Thymus (tissue), 11 donors: ENCODE data around the gene BIN2. TPM values are rescaled to one million over a fixed set of nuclear protein-coding genes. Genes with fewer than 3 reads are reported as not detected.
"Not testable (repeated sequence)": the region's sequence is repeated elsewhere in the genome, so short reads cannot be mapped to it uniquely, and the experiment has no call there.

ENCODE experiments used
- DNase-seq, 9 donors: peaks; one replicate each; pipeline ENCODE4 v3.0.0-alpha.2; 2013; ENCODE audit warnings: low spot score in 9 of 9, low read depth in 6 of 9, missing footprints in 1 of 9
- H3K27ac ChIP-seq, 2 donors: one replicate each; pipeline ENCODE4 v1.5.1; 2013; ENCODE audit warnings: control low read depth in 1 of 2, low read depth in 1 of 2, low read length in 1 of 2, mild to moderate bottlenecking in 1 of 2, moderate library complexity in 1 of 2
- H3K27me3 ChIP-seq, 2 donors: one replicate each; pipeline ENCODE4 v1.5.1; 2013; ENCODE audit warnings: low read length in 1 of 2; ENCODE audit not compliant: control insufficient read depth in 2 of 2, insufficient read depth in 1 of 2
- H3K36me3 ChIP-seq, 2 donors: one replicate each; pipeline ENCODE4 v1.5.1; 2013; ENCODE audit warnings: low read length in 1 of 2, mild to moderate bottlenecking in 1 of 2, moderate library complexity in 1 of 2; ENCODE audit not compliant: control insufficient read depth in 2 of 2, insufficient read depth in 2 of 2
- H3K4me1 ChIP-seq, 2 donors: one replicate each; pipeline ENCODE4 v1.5.1; 2013; ENCODE audit warnings: low read length in 2 of 2; ENCODE audit not compliant: control insufficient read depth in 2 of 2, insufficient read depth in 2 of 2
- H3K4me3 ChIP-seq, 2 donors: one replicate each; pipeline ENCODE4 v1.5.1; 2013; ENCODE audit warnings: low read length in 2 of 2, control low read depth in 1 of 2, mild to moderate bottlenecking in 1 of 2
- H3K9me3 ChIP-seq, 2 donors: one replicate each; pipeline ENCODE4 v1.5.1; 2013; ENCODE audit warnings: low read length in 1 of 2, mild to moderate bottlenecking in 1 of 2; ENCODE audit not compliant: control insufficient read depth in 2 of 2, insufficient read depth in 1 of 2
- WGBS: extraction: QIAGEN DNeasy Blood & Tissue Kit; methylation state at CpG from one replicate; pipeline ENCODE4 v1.1.7; 2013; 5-methylcytosine and 5-hydroxymethylcytosine counted together
- polyA plus RNA-seq: library from polyadenylated mRNA; stranded (reverse); fragments of 200-250 nt; gene quantifications from one replicate; pipeline ENCODE4 v1.2.3, GENCODE V29; 2013
- total RNA-seq: library from RNA; stranded (reverse); fragments of 120-200 nt; gene quantifications from one replicate; pipeline ENCODE4 v1.2.4, GENCODE V29; 2013
- donor health status: healthy.

Gene BIN2
- total and polyA plus RNA-seq, 2 donors: 57.7 to 63.3 TPM

- DNase-seq: peak in 5 of 9 donors; percentile 30 to 72 (median 47)
- peak overlapping the region; percentile 86 to 95 for H3K4me3 ChIP-seq
- no peaks in the 10 kb centered on the region for H3K9me3 ChIP-seq
- H3K36me3 ChIP-seq: no peaks in the 10 kb centered on the region
- peak overlapping the region; percentile 96 to 98 for H3K27ac ChIP-seq
- peaks cover 53 to 88% of the 10 kb centered on the region in 2 donors for H3K4me1 ChIP-seq
- H3K27me3 ChIP-seq: no peaks in the 10 kb centered on the region
- 6% methylated on average over 15 of the region's 15 CpGs for WGBS
These were observed 535 bp downstream of the BIN2 start for GRCh38 chr12:51323317-51323960.

GRCh38 chr12:51322452-51322851 is 1.5 kb downstream of the BIN2 start:
- H3K36me3 ChIP-seq: peaks cover 4 to 5% of the 10 kb centered on the region in 2 donors
- H3K9me3 ChIP-seq: no peaks in the 10 kb centered on the region
- 11% methylated on average over 5 of the region's 5 CpGs for WGBS
- peak in 1 of 9 donors; percentile 40 for DNase-seq
- peak overlapping the region; percentile 96 to 98 for H3K27ac ChIP-seq
- peak overlapping the region; percentile 86 to 95 for H3K4me3 ChIP-seq
- H3K27me3 ChIP-seq: no peaks in the 10 kb centered on the region
- peaks cover 52 to 83% of the 10 kb centered on the region in 2 donors for H3K4me1 ChIP-seq

DNA sequence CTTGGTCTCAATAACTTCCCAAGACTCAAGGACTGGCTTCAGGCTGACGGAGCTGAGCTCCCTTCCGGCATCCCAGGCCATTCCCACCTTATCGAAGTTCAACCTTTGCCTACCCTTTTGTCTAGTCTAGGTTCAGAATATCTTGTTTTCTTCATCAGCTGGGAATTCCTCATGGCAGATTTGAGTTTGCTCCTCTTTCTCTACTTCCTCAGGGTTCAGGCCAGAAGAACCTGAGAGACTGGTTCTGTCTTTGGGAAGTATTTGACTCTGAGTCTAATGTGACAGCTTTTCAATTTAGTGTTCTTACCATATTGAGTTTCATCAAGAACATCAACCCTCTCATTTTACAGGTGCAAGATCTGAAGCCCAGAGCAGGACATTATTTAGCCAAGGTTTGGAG is 2.1 kb downstream of the BIN2 start:
- H3K36me3 ChIP-seq: peaks cover 4 to 5% of the 10 kb centered on the region in 2 donors
- peak in 1 of 9 donors; percentile 41 for DNase-seq
- H3K4me1 ChIP-seq: peaks cover 46 to 78% of the 10 kb centered on the region in 2 donors
- 86% methylated on average over 3 of the region's 3 CpGs for WGBS
- peak overlapping the region; percentile 86 to 95 for H3K4me3 ChIP-seq
- no peaks in the 10 kb centered on the region for H3K9me3 ChIP-seq
- H3K27ac ChIP-seq: peak overlapping the region; percentile 96 to 98
- H3K27me3 ChIP-seq: no peaks in the 10 kb centered on the region

- H3K4me1 ChIP-seq: peaks cover 39 to 67% of the 10 kb centered on the region in 2 donors
- H3K36me3 ChIP-seq: peaks cover 4 to 7% of the 10 kb centered on the region in 2 donors
- H3K4me3 ChIP-seq: peak overlapping the region; percentile 31 to 34
- H3K27ac ChIP-seq: peak overlapping the region; percentile 87 to 96
- H3K27me3 ChIP-seq: no peaks in the 10 kb centered on the region
- WGBS: 12% methylated on average over 3 of the region's 3 CpGs
- peak in 4 of 9 donors; percentile 35 to 77 (median 46) for DNase-seq
- no peaks in the 10 kb centered on the region for H3K9me3 ChIP-seq
These were observed 3.2 kb downstream of the BIN2 start for GRCh38 chr12:51320695-51321320.

DNA sequence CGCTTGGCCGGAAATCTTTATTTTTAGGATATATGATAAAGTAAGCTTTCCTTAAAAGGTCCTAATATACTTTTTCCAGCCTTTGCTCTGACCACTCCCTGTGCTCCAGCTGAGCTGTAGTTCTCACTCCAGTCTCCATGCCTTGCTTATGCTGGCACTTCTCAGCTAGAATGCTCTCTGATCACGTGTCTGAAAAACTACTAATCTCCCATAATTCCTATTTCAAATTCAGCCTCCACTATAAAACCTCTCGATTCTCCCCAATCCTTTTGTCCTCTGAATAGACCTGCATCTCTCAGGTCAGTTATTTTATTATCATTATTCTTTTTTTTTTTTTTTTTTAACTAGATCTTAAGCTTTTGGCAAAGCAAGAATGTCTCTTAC is 3.7 kb downstream of the BIN2 start:
- Histone ChIP-seq H3K27ac (peak overlapping the region; percentile 5 to 96), H3K4me1 (peaks cover 39 to 66% of the 10 kb centered on the region in 2 donors), H3K4me3 (peak overlapping the region in 1 of 2 donors; percentile 34), H3K9me3 (no peaks in the 10 kb centered on the region), H3K27me3 (no peaks in the 10 kb centered on the region), H3K36me3 (peaks cover 4 to 9% of the 10 kb centered on the region in 2 donors)
- no peak for DNase-seq
- 89% methylated on average over 4 of the region's 4 CpGs for WGBS

- peak in 5 of 9 donors; percentile 42 to 86 (median 53) for DNase-seq
- H3K4me1 ChIP-seq: peaks cover 35 to 55% of the 10 kb centered on the region in 2 donors
- no peaks in the 10 kb centered on the region for H3K9me3 ChIP-seq
These were observed 5.0 kb downstream of the BIN2 start for GRCh38 chr12:51318846-51319599.

DNA sequence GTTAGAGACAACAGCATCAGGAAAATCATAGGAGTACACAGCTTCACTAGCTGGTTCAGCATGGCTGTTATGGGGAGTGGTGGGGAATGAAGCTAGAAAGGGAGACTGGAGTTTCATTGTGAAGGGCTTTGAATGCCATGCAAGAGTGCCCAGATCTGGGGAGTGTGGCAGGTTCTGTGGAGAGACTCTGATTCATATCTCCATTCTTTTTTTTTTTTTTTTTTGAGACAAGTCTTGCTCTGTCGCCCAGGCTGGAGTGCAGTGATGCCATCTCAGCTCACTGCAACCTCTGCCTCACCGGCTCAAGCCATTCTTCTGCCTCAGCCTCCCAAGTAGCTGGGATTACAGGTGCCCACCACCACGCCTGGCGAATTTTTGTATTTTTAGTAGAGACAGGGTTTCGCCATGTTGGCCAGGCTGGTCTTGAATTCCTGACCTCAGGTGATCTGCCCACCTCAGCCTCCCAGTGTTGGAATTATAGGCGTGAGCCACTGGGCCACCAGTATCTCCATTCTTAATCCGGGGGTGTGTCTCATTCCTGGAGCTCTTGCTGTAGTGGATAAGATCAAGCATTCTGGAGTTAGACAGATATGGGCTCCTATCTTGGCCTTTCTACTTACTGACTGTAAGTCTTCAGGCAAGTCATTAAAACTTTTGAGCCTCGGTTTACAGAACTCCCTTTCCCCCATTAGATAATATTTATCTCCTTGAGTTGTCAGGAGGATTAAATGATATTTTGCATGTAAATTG is 5.7 kb downstream of the BIN2 start:
- Histone ChIP-seq H3K27ac (peak overlapping the region; percentile 78 to 84), H3K4me1 (peaks cover 35 to 50% of the 10 kb centered on the region in 2 donors), H3K36me3 (peaks cover 14% of the 10 kb centered on the region in 2 donors)
- H3K27me3 ChIP-seq, H3K9me3 ChIP-seq, H3K4me3 ChIP-seq, DNase-seq: not testable (repeated sequence)
- WGBS: 93% methylated on average over 8 of the region's 8 CpGs

More at GRCh38 chr12:51318846-51319599, 5.0 kb downstream of the BIN2 start:
- H3K27ac ChIP-seq: peak overlapping the region; percentile 84 to 93
- 31% methylated on average over 3 of the region's 3 CpGs for WGBS
- H3K4me3 ChIP-seq: no peak overlapping the region
- no peaks in the 10 kb centered on the region for H3K27me3 ChIP-seq
- peaks cover 8 to 9% of the 10 kb centered on the region in 2 donors for H3K36me3 ChIP-seq

GRCh38 chr12:51311389-51311788 is 12.6 kb downstream of the BIN2 start:
- no peaks in the 10 kb centered on the region for H3K4me1 ChIP-seq
- H3K4me3 ChIP-seq: no peak overlapping the region
- WGBS: 95% methylated on average over 1 of the region's 1 CpG
- DNase-seq: no peak
- peaks cover 30 to 65% of the 10 kb centered on the region in 2 donors for H3K36me3 ChIP-seq
- H3K27me3 ChIP-seq: no peaks in the 10 kb centered on the region
- no peak overlapping the region for H3K27ac ChIP-seq
- no peaks in the 10 kb centered on the region for H3K9me3 ChIP-seq
